ENCODE measurements around the gene C10orf67. TPM values are rescaled to one million over a fixed set of nuclear protein-coding genes. Genes with fewer than 3 reads are reported as not detected.
"Not testable (repeated sequence)": the region's sequence is repeated elsewhere in the genome, so short reads cannot be mapped to it uniquely, and the experiment has no call there.

Gene C10orf67
- total RNA-seq, 1 experiment from 2014 or later = not detected

DNA sequence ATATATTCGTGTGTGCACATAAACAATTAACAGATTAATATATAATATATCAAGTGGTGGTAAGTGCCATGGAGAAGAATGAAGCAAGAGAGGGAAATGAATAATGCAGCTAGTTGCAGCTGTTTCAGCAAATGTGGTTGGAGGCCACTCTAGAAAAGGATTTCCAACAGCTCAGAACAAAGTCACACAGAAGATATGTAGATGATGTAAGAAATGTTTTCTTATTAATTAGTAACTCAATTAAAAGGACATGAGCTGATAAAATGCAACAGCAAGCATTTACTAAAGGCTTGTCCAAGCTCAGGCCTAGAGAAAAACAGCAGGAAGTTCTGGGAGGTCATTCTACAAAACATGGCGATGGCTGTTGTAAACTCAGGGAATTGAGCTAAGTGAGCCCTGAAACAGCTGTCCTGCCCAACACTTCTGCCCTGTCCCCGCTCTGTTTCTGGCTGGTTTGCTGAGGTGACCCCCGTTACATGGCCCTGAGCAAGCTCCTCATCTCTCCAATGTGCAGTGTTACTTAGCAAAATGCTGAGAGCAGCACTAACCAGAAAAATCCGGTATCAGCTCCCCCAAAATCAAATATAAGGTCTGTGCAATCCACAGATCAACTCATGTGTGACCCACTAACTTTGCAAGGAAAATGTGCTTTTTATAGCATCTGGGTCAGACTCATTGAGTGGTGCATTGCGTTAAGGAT is 23.4 kb upstream of the C10orf67 start:
- no peak overlapping the region for H3K27ac ChIP-seq (ENCODE audit: insufficient read length, low read depth, low read length)
- no peaks in the 10 kb centered on the region for H3K27me3 Mint-ChIP-seq (ENCODE audit: low read depth)
- H3K4me3 Mint-ChIP-seq = no peak overlapping the region
- H4K5ac ChIP-seq (ENCODE audit: insufficient read length, low read depth, low read length) = no peak overlapping the region
- H3K23ac ChIP-seq (ENCODE audit: insufficient read length, low read depth, low read length) = no peak overlapping the region
- H3K56ac ChIP-seq (ENCODE audit: insufficient read length, low read depth, low read length) = no peak overlapping the region
- H4K8ac ChIP-seq (replicated peaks; ENCODE audit: insufficient read length, low read depth, low read length) = no peak overlapping the region
- no peak for TF ChIP-seq CTCF (conservative IDR thresholded peaks at IDR 0.05)
- no peaks in the 10 kb centered on the region for H3K4me1 ChIP-seq (ENCODE audit: insufficient read depth, low read length)
- H3K36me3 Mint-ChIP-seq (ENCODE audit: insufficient read depth in 1 of 3, low read depth in 3 of 3) = peaks cover 0 to 2% (median 0%) of the 10 kb centered on the region in 3 experiments; a peak in 1 of 7 replicates
- no peak overlapping the region for H3T11ph ChIP-seq (ENCODE audit: low read length)
- no peaks in the 10 kb centered on the region for H3K79me1 ChIP-seq (ENCODE audit: insufficient read depth, low read depth, low read length, poor library complexity, severe bottlenecking)
- no peak for DNase-seq
- no peaks in the 10 kb centered on the region for H3K79me2 ChIP-seq (ENCODE audit: insufficient read depth, low read length)
- H3K27ac Mint-ChIP-seq = no peak overlapping the region
- H3K4ac ChIP-seq (ENCODE audit: low read depth, low read length) = no peak overlapping the region
- no CpG with 5 or more reads among the region's 6 CpGs for WGBS (ENCODE audit: extremely low coverage, insufficient read length, low lambda C conversion rate)
- H3K18ac ChIP-seq (ENCODE audit: insufficient read length, low read depth, low read length) = no peak overlapping the region
- no peak overlapping the region for H2AK5ac ChIP-seq (ENCODE audit: insufficient read length, low read length)
- no peak overlapping the region for H2BK20ac ChIP-seq (ENCODE audit: low read depth, low read length, poor library complexity, severe bottlenecking)
- H4K20me1 ChIP-seq (ENCODE audit: control insufficient read depth, insufficient read depth, insufficient read length) = no peaks in the 10 kb centered on the region
- H3K27me3 ChIP-seq (ENCODE audit: insufficient read depth, low read length) = no peaks in the 10 kb centered on the region
- H2BK12ac ChIP-seq (ENCODE audit: insufficient read length, low read depth, low read length) = no peak overlapping the region
- no peak overlapping the region for H3K4me2 ChIP-seq (ENCODE audit: insufficient read depth, insufficient read length, low read length)
- H3K9me3 Mint-ChIP-seq = no peaks in the 10 kb centered on the region
- H2BK5ac ChIP-seq (ENCODE audit: insufficient read length, low read length) = no peak overlapping the region
- H3K23me2 ChIP-seq (ENCODE audit: insufficient read length, low read depth, low read length, poor library complexity, severe bottlenecking) = no peaks in the 10 kb centered on the region
- no peak overlapping the region for H4K91ac ChIP-seq (ENCODE audit: insufficient read length, low read depth, low read length)
- no peaks in the 10 kb centered on the region for H3K4me1 Mint-ChIP-seq
- H3K9me3 ChIP-seq (ENCODE audit: control insufficient read depth, low read depth, low read length) = no peaks in the 10 kb centered on the region
- no peak overlapping the region for H3K9ac ChIP-seq (ENCODE audit: extremely low read depth, insufficient read length, low read length)
- no peak overlapping the region for H3K14ac ChIP-seq (ENCODE audit: insufficient read depth, low read length)
- H2BK120ac ChIP-seq (ENCODE audit: low read depth, low read length, poor library complexity, severe bottlenecking) = no peak overlapping the region
- no peak overlapping the region for H2BK15ac ChIP-seq (ENCODE audit: low read depth, low read length)
- H2AFZ ChIP-seq (ENCODE audit: low read length) = no peak overlapping the region

GRCh38 chr10:23365417-23366030 is 20.9 kb upstream of the C10orf67 start:
- not testable (repeated sequence) for H2BK15ac ChIP-seq (ENCODE audit: low read depth, low read length); H2BK20ac ChIP-seq (ENCODE audit: low read depth, low read length, poor library complexity, severe bottlenecking); H3K79me1 ChIP-seq (ENCODE audit: insufficient read depth, low read depth, low read length, poor library complexity, severe bottlenecking); H3K23me2 ChIP-seq (ENCODE audit: insufficient read length, low read depth, low read length, poor library complexity, severe bottlenecking); H3K9me3 ChIP-seq (ENCODE audit: control insufficient read depth, low read depth, low read length); H3K4me1 Mint-ChIP-seq; H3K27ac ChIP-seq (ENCODE audit: insufficient read length, low read depth, low read length); H3K27ac Mint-ChIP-seq; H3K9me3 Mint-ChIP-seq; H3K4me2 ChIP-seq (ENCODE audit: insufficient read depth, insufficient read length, low read length); H2AK5ac ChIP-seq (ENCODE audit: insufficient read length, low read length); DNase-seq; H4K8ac ChIP-seq (replicated peaks; ENCODE audit: insufficient read length, low read depth, low read length); H3K4ac ChIP-seq (ENCODE audit: low read depth, low read length); H2BK120ac ChIP-seq (ENCODE audit: low read depth, low read length, poor library complexity, severe bottlenecking); H3K56ac ChIP-seq (ENCODE audit: insufficient read length, low read depth, low read length); H2BK5ac ChIP-seq (ENCODE audit: insufficient read length, low read length); H3K14ac ChIP-seq (ENCODE audit: insufficient read depth, low read length); H3K18ac ChIP-seq (ENCODE audit: insufficient read length, low read depth, low read length); H2BK12ac ChIP-seq (ENCODE audit: insufficient read length, low read depth, low read length); H3K36me3 Mint-ChIP-seq (ENCODE audit: insufficient read depth in 1 of 3, low read depth in 3 of 3); H4K91ac ChIP-seq (ENCODE audit: insufficient read length, low read depth, low read length); H2AFZ ChIP-seq (ENCODE audit: low read length); H4K20me1 ChIP-seq (ENCODE audit: control insufficient read depth, insufficient read depth, insufficient read length); H3K27me3 ChIP-seq (ENCODE audit: insufficient read depth, low read length); H3K4me3 Mint-ChIP-seq; H3K79me2 ChIP-seq (ENCODE audit: insufficient read depth, low read length); H3K27me3 Mint-ChIP-seq (ENCODE audit: low read depth); H3K9ac ChIP-seq (ENCODE audit: extremely low read depth, insufficient read length, low read length); H3K4me1 ChIP-seq (ENCODE audit: insufficient read depth, low read length); H3K23ac ChIP-seq (ENCODE audit: insufficient read length, low read depth, low read length); H4K5ac ChIP-seq (ENCODE audit: insufficient read length, low read depth, low read length); H3T11ph ChIP-seq (ENCODE audit: low read length)
- no CpG with 5 or more reads among the region's 4 CpGs for WGBS (ENCODE audit: extremely low coverage, insufficient read length, low lambda C conversion rate)

Measured in H9 (cell line).